ENCODE measurements around the gene SLX4.

GRCh38 chr16:3594316-3595109 is 16.9 kb downstream of the SLX4 start:
- no peak for TF ChIP-seq CTCF (IDR thresholded peaks at IDR 0.05)
- TF ChIP-seq POLR2A (IDR thresholded peaks at IDR 0.05): no peak
